C4-2B (cell line): Measurements from ENCODE around the gene MROH2B.

ENCODE experiments used
- ZFX ChIP-seq: fragments of 450-650 bp; IDR thresholded peaks from 2 replicates; pipeline ENCODE4 v1.6.1; 2017
- TF ChIP-seq, protein P1 (sequence below): fragments of 450-650 bp; conservative IDR thresholded peaks from 2 replicates; pipeline ENCODE4 v1.5.1; 2017; ENCODE audit warnings: mild to moderate bottlenecking

- TF ChIP-seq, protein P1, sequence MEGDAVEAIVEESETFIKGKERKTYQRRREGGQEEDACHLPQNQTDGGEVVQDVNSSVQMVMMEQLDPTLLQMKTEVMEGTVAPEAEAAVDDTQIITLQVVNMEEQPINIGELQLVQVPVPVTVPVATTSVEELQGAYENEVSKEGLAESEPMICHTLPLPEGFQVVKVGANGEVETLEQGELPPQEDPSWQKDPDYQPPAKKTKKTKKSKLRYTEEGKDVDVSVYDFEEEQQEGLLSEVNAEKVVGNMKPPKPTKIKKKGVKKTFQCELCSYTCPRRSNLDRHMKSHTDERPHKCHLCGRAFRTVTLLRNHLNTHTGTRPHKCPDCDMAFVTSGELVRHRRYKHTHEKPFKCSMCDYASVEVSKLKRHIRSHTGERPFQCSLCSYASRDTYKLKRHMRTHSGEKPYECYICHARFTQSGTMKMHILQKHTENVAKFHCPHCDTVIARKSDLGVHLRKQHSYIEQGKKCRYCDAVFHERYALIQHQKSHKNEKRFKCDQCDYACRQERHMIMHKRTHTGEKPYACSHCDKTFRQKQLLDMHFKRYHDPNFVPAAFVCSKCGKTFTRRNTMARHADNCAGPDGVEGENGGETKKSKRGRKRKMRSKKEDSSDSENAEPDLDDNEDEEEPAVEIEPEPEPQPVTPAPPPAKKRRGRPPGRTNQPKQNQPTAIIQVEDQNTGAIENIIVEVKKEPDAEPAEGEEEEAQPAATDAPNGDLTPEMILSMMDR, result no peak
- no peak for TF ChIP-seq ZFX
Measured at GRCh38 chr5:40960037-40960436, 111.1 kb downstream of the MROH2B start.
